Fibroblast of lung (primary cell): Measurements from ENCODE around the gene ZNF282. TPM values are rescaled to one million over a fixed set of nuclear protein-coding genes. Genes with fewer than 3 reads are reported as not detected.
A peak's percentile ranks its signal among the peaks of the same experiment; 100 is the strongest.
"Not testable (repeated sequence)": the region's sequence is repeated elsewhere in the genome, so short reads cannot be mapped to it uniquely, and the experiment has no call there.

Experiments
- DNase-seq, 2 donors: peaks; one replicate each; pipeline versions ENCODE4 v3.0.0 to v3.0.0-alpha.2; 2010; ENCODE audit warnings: low read depth in 2 of 2
- H2AFZ ChIP-seq: 2 replicates; pipeline ENCODE4 v1.5.1; 2012; ENCODE audit warnings: low read length, control low read depth, inconsistent platforms
- H3K27ac ChIP-seq: 2 replicates; pipeline ENCODE4 v1.5.1; 2011; ENCODE audit warnings: low read length, control low read depth; ENCODE audit not compliant: insufficient read depth
- H3K27me3 ChIP-seq: 2 replicates; pipeline ENCODE4 v1.5.1; 2011; ENCODE audit warnings: mild to moderate bottlenecking, low read length; ENCODE audit not compliant: control insufficient read depth, insufficient read depth
- H3K36me3 ChIP-seq: 2 replicates; pipeline ENCODE4 v1.5.1; 2011; ENCODE audit warnings: low read length; ENCODE audit not compliant: control insufficient read depth, insufficient read depth
- H3K4me1 ChIP-seq: 2 replicates; pipeline ENCODE4 v1.5.1; 2011; ENCODE audit warnings: low read length; ENCODE audit not compliant: control insufficient read depth, insufficient read depth; ENCODE audit errors: extremely low read depth
- H3K4me2 ChIP-seq: 2 replicates; pipeline ENCODE4 v1.5.1; 2011; ENCODE audit warnings: low read length, control low read depth; ENCODE audit not compliant: insufficient read depth; ENCODE audit errors: extremely low read depth
- H3K4me3 ChIP-seq, 4 experiments: fragments of 200-600 bp in 1 of 4; sonication (generic) in 1 of 4; replicated peaks in 1 of 4; 2 replicates each; pipeline ENCODE4 v1.5.1; 2011 to 2016; ENCODE audit warnings: low read length in 4 of 4, low read depth in 3 of 4, mild to moderate bottlenecking in 3 of 4, control low read depth in 2 of 4, inconsistent platforms in 1 of 4, mixed read lengths in 1 of 4; ENCODE audit not compliant: insufficient read depth in 1 of 4; ENCODE audit errors: control extremely low read depth in 1 of 4
- H3K79me2 ChIP-seq: 2 replicates; pipeline ENCODE4 v1.5.1; 2012; ENCODE audit warnings: mild to moderate bottlenecking, low read length, inconsistent platforms; ENCODE audit not compliant: control insufficient read depth, insufficient read depth
- H3K9ac ChIP-seq: 2 replicates; pipeline ENCODE4 v1.5.1; 2011; ENCODE audit warnings: mild to moderate bottlenecking, low read length, control low read depth; ENCODE audit not compliant: insufficient read depth
- H3K9me3 ChIP-seq: 2 replicates; pipeline ENCODE4 v1.5.1; 2012; ENCODE audit warnings: low read depth, low read length; ENCODE audit not compliant: control insufficient read depth, insufficient read depth
- H4K20me1 ChIP-seq: 2 replicates; pipeline ENCODE4 v1.5.1; 2011; ENCODE audit warnings: low read length; ENCODE audit not compliant: control insufficient read depth, insufficient read depth; ENCODE audit errors: extremely low read depth
- CTCF ChIP-seq, 2 donors: IDR thresholded peaks in 1 of 2; conservative IDR thresholded peaks in 1 of 2; 1 replicate in 1 of 2; 2 replicates in 1 of 2; pipeline ENCODE4 v1.5.1; 2011 to 2012; ENCODE audit warnings: low read length in 2 of 2, control low read depth in 1 of 2, inconsistent platforms in 1 of 2, low read depth in 1 of 2, mild to moderate bottlenecking in 1 of 2
- EZH2 ChIP-seq: IDR thresholded peaks from 2 replicates; pipeline ENCODE4 v1.5.1; 2012; ENCODE audit warnings: low read length, control low read depth, mild to moderate bottlenecking; ENCODE audit errors: missing control alignments
- polyA plus RNA-seq, 2 donors: library from polyadenylated mRNA; depleted of rRNA in 1 of 2; stranded (reverse) in 1 of 2; unstranded in 1 of 2; fragments of >200 nt; gene quantifications; 2 replicates each; pipeline ENCODE4 v1.2.1, GENCODE V29; 2011 to 2012; ENCODE audit warnings: missing spikeins in 1 of 2
- total RNA-seq: library from RNA; depleted of rRNA; stranded (reverse); fragments of >200 nt; gene quantifications from 2 replicates; pipeline ENCODE4 v1.2.1, GENCODE V29; 2014

ZNF282 gene
- total and polyA plus RNA-seq, 2 donors (not counting 1 experiment from before 2014, with no cell fraction given) = 6.8 to 23.1 TPM

- no peak for TF ChIP-seq EZH2
- no peak for TF ChIP-seq CTCF (conservative IDR thresholded peaks at IDR 0.05 in 1 of 2, IDR thresholded peaks at IDR 0.05 in 1 of 2; ENCODE audit: low read depth in 1 of 2, low read length in 2 of 2)
- Histone ChIP-seq H4K20me1 (no peaks in the 10 kb centered on the region), H3K4me1 (peaks cover 3% of the 10 kb centered on the region), H3K9ac (no peak overlapping the region), H3K4me2 (no peak overlapping the region), H2AFZ (no peak overlapping the region), H3K27ac (no peak overlapping the region), H3K4me3 (no peak overlapping the region), H3K9me3 (no peaks in the 10 kb centered on the region), H3K36me3 (no peaks in the 10 kb centered on the region), H3K79me2 (no peaks in the 10 kb centered on the region), H3K27me3 (no peaks in the 10 kb centered on the region)
- no peak for DNase-seq
Observed at GRCh38 chr7:149232362-149232761, 37.0 kb downstream of the ZNF282 start.

- peak overlapping the region; percentile 0 for H2AFZ ChIP-seq
Observed at GRCh38 chr7:149233655-149234204, 38.4 kb downstream of the ZNF282 start.

GRCh38 chr7:149237502-149237901 is 42.2 kb downstream of the ZNF282 start:
- Histone ChIP-seq H3K79me2 (peaks cover 20% of the 10 kb centered on the region), H2AFZ (no peak overlapping the region), H3K36me3 (no peaks in the 10 kb centered on the region), H4K20me1 (no peaks in the 10 kb centered on the region), H3K4me2 (no peak overlapping the region), H3K27ac (no peak overlapping the region), H3K9ac (no peak overlapping the region), H3K27me3 (no peaks in the 10 kb centered on the region), H3K9me3 (no peaks in the 10 kb centered on the region), H3K4me3 (no peak overlapping the region), H3K4me1 (peaks cover 11% of the 10 kb centered on the region)
- no peak for DNase-seq
- TF ChIP-seq EZH2 = no peak
- no peak for TF ChIP-seq CTCF (conservative IDR thresholded peaks at IDR 0.05 in 1 of 2, IDR thresholded peaks at IDR 0.05 in 1 of 2; ENCODE audit: low read depth in 1 of 2, low read length in 2 of 2)

More at GRCh38 chr7:149233655-149234204, 38.4 kb downstream of the ZNF282 start:
- not testable (repeated sequence) for H3K4me3 ChIP-seq, H3K9ac ChIP-seq, H3K4me1 ChIP-seq, H4K20me1 ChIP-seq, H3K27me3 ChIP-seq, H3K79me2 ChIP-seq, H3K4me2 ChIP-seq, H3K9me3 ChIP-seq, H3K36me3 ChIP-seq
- DNase-seq = peak; percentile 82 to 93
- peak overlapping the region; percentile 49 for H3K27ac ChIP-seq
